Epithelial cell of esophagus (primary cell): ENCODE measurements around the gene HRH1.
"Not testable (repeated sequence)": the region's sequence is repeated elsewhere in the genome, so short reads cannot be mapped to it uniquely, and the experiment has no call there.

ENCODE experiments used
- DNase-seq: peaks from one replicate; pipeline ENCODE4 v3.0.0; 2010; ENCODE audit warnings: low read depth
- H3K4me3 ChIP-seq: 2 replicates; pipeline ENCODE4 v1.5.1; 2011; ENCODE audit warnings: mild to moderate bottlenecking, low read length, control low read depth
- CTCF ChIP-seq: IDR thresholded peaks from 2 replicates; pipeline ENCODE4 v1.5.1; 2011; ENCODE audit warnings: low read depth, mild to moderate bottlenecking, low read length, control low read depth, inconsistent platforms; ENCODE audit not compliant: insufficient read depth; ENCODE audit errors: missing control alignments

Gene HRH1

DNA sequence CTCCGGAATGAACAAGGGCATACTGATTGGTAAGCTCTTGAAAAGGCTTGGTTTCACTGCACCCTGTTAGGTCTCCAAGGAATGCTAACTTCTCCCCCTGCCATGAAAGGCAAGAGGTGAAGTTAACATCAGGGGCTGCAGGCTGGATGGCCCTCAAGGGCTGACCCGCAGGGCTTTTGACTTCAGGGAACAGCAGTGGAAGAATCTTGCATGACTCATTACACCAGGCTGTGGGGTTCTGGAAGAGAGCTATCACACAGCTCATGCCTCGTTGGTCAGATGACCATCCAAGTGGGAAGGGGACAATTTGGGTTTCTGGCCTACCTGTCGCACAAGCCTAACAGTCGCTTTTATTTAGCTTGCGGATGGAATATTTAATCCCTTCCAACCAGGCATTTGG lies 94.3 kb downstream of the HRH1 start:
- no peak overlapping the region for H3K4me3 ChIP-seq
- TF ChIP-seq CTCF, result no peak
- no peak for DNase-seq

DNA sequence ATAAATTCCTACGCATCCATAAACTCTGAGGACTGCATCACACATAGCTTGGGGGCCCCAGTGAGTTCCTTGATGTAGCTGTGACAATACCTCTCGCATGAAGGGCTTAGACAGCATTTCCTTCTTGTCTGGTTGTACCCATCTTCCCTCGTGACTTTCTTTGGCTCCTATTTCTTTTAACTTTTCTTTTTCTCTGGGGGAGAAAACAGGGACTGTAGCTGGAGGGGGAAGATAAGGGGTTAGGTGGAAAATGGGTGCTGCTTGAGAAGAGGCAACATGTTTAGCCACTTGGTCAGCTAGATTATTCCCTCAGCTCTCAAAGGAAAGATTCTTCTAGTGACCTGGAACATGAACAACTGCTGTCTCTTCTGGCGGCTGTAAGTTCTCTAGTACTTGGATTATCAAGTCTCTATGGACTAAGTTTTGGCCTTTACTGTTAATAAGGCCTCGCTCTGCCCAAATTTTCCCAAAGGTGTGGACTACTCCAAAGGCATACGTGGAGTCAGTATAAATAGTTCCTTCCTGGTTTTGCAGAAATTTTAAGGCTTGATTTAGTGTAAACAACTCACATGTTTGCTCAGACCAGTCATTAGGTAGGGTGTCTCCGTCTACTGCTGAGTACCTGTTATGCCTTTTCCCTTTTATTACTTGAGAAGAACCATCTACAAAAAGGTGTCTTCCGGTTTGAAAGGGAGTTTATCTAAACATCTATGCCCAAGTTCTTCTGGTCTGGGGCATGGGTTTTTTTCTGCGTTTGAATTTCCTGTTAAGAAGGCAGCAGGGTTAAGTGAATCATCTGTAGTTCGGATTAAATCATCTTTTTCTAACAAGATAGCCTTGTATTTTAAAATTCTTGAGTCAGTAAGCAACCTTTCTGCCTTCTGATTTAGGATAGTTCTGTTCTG lies 96.9 kb downstream of the HRH1 start:
- no peak for TF ChIP-seq CTCF
- H3K4me3 ChIP-seq, result no peak overlapping the region
- DNase-seq, result peak; percentile 9

DNA sequence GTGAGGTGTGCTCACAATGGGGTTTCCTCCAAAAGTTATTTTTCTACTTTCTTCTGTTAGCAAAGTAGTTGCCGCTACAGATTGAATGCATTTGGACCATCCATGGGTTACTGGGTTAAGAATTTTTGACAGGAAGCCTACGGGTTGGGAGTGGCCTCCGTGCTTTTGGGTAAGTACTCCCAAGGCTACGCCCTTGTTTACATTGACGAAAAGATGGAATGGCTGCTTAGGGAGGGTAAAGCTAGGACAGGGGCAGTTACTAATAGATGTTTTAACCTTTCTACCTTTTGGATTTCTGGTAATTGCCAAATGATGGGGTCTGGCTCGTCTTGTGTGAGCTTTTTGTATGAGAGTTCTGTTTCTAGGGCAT lies 97.5 kb downstream of the HRH1 start:
- H3K4me3 ChIP-seq, result no peak overlapping the region
- TF ChIP-seq CTCF, result no peak
- DNase-seq, result no peak

DNA sequence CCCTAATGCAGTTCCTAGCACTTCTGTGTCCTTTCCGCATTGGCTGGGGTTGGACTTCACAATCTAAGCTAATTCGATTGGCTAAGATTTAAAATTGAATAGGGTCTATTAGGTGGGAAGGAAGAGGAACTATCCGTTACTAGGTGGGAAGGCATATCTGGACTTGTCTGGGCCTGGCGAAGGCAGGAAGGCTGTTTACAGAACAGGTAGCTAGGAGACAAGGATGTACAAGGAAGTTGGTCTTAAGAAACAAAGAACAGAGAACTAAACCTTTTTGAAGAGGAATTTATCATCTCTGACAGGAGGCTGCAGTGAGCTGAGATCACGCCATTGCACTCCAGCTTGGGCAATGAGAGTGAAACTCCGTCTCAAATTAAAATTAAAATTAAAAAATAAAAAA lies 100.6 kb downstream of the HRH1 start:
- no peak overlapping the region for H3K4me3 ChIP-seq
- DNase-seq, result peak; percentile 94
- TF ChIP-seq CTCF, result no peak

GRCh38 chr3:11255537-11255936 lies 101.2 kb downstream of the HRH1 start:
- DNase-seq, H3K4me3 ChIP-seq: not testable (repeated sequence)

DNA sequence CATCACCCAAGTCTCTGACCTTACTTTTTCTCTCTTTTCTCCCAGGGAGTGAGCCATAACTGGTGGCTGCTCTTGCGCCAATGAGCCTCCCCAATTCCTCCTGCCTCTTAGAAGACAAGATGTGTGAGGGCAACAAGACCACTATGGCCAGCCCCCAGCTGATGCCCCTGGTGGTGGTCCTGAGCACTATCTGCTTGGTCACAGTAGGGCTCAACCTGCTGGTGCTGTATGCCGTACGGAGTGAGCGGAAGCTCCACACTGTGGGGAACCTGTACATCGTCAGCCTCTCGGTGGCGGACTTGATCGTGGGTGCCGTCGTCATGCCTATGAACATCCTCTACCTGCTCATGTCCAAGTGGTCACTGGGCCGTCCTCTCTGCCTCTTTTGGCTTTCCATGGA lies 104.7 kb downstream of the HRH1 start:
- TF ChIP-seq CTCF, result no peak
- no peak overlapping the region for H3K4me3 ChIP-seq
- no peak for DNase-seq

GRCh38 chr3:11260460-11260859 lies 106.2 kb downstream of the HRH1 start:
- H3K4me3 ChIP-seq, result no peak overlapping the region
- no peak for DNase-seq
- TF ChIP-seq CTCF, result no peak
